ENCODE data around the gene BACE2. TPM values are rescaled to one million over a fixed set of nuclear protein-coding genes. Genes with fewer than 3 reads are reported as not detected.

The BACE2 gene
- total RNA-seq, 1 experiment from 2014 or later = 21.3 TPM

GRCh38 chr21:41325138-41325912 lies 157.4 kb downstream of the BACE2 start:
- peaks cover 19% of the 10 kb centered on the region for H3K27me3 Mint-ChIP-seq (ENCODE audit: insufficient read depth, unreplicated experiment)
- intact Hi-C loops (cut with micrococcal nuclease) = no loop called here
- H3K36me3 Mint-ChIP-seq (ENCODE audit: insufficient read depth, unreplicated experiment) = no peaks in the 10 kb centered on the region
- no peak for DNase-seq (ENCODE audit: unreplicated experiment)
- H3K9me3 Mint-ChIP-seq (ENCODE audit: unreplicated experiment) = no peaks in the 10 kb centered on the region
- BruUV-seq (replicated peaks) = no TSS peak
- H3K27ac Mint-ChIP-seq (ENCODE audit: low read depth, unreplicated experiment) = no peak overlapping the region
- ChIA-PET CTCF (no interaction called here), POLR2A (no interaction called here)
- no peak for TF ChIP-seq CTCF (IDR thresholded peaks at IDR 0.05; ENCODE audit: unreplicated experiment)
- no peaks in the 10 kb centered on the region for H3K4me1 Mint-ChIP-seq (ENCODE audit: insufficient read depth, unreplicated experiment)
- no peak overlapping the region for H3K4me3 Mint-ChIP-seq (ENCODE audit: unreplicated experiment)

- CTCF ChIA-PET = no interaction called here
These were observed 158.6 kb downstream of the BACE2 start for GRCh38 chr21:41326414-41327080.

GRCh38 chr21:41327753-41328152 lies 159.8 kb downstream of the BACE2 start:
- Mint-ChIP-seq H3K9me3 (ENCODE audit: unreplicated experiment) (no peaks in the 10 kb centered on the region), H3K4me1 (ENCODE audit: insufficient read depth, unreplicated experiment) (no peaks in the 10 kb centered on the region), H3K27ac (ENCODE audit: low read depth, unreplicated experiment) (no peak overlapping the region), H3K36me3 (ENCODE audit: insufficient read depth, unreplicated experiment) (no peaks in the 10 kb centered on the region), H3K27me3 (ENCODE audit: insufficient read depth, unreplicated experiment) (peaks cover 26% of the 10 kb centered on the region), H3K4me3 (ENCODE audit: unreplicated experiment) (no peak overlapping the region)
- no peak for TF ChIP-seq CTCF (IDR thresholded peaks at IDR 0.05; ENCODE audit: unreplicated experiment)
- no peak for DNase-seq (ENCODE audit: unreplicated experiment)
- POLR2A ChIA-PET = no interaction called here
- intact Hi-C loops (cut with micrococcal nuclease) = no loop called here
- CTCF ChIA-PET = interaction anchor here (0.7 kb wide), 1 partner anchor 571 kb away, joined by 3 read pairs; no protein-coding TSS in a partner anchor
- BruUV-seq (replicated peaks) = no TSS peak

More at GRCh38 chr21:41326414-41327080, 158.6 kb downstream of the BACE2 start:
- H3K27me3 Mint-ChIP-seq (ENCODE audit: insufficient read depth, unreplicated experiment) = peaks cover 22% of the 10 kb centered on the region
- no TSS peak for BruUV-seq (replicated peaks)
- H3K27ac Mint-ChIP-seq (ENCODE audit: low read depth, unreplicated experiment) = no peak overlapping the region
- POLR2A ChIA-PET = interaction anchor here (0.6 to 0.7 kb wide), 3 partner anchors 61 to 1018 kb away, joined by 3 to 5 read pairs (median 3); no protein-coding TSS in a partner anchor
- intact Hi-C loops (cut with micrococcal nuclease) = no loop called here
- DNase-seq (ENCODE audit: unreplicated experiment) = no peak
- no peaks in the 10 kb centered on the region for H3K9me3 Mint-ChIP-seq (ENCODE audit: unreplicated experiment)
- H3K4me3 Mint-ChIP-seq (ENCODE audit: unreplicated experiment) = no peak overlapping the region
- no peaks in the 10 kb centered on the region for H3K36me3 Mint-ChIP-seq (ENCODE audit: insufficient read depth, unreplicated experiment)
- no peak for TF ChIP-seq CTCF (IDR thresholded peaks at IDR 0.05; ENCODE audit: unreplicated experiment)
- H3K4me1 Mint-ChIP-seq (ENCODE audit: insufficient read depth, unreplicated experiment) = no peaks in the 10 kb centered on the region

- ChIA-PET POLR2A (no interaction called here), CTCF (no interaction called here)
- H3K36me3 Mint-ChIP-seq (ENCODE audit: insufficient read depth, unreplicated experiment) = no peaks in the 10 kb centered on the region
- intact Hi-C loops (cut with micrococcal nuclease) = no loop called here
- BruUV-seq (replicated peaks) = no TSS peak
- no peak for DNase-seq (ENCODE audit: unreplicated experiment)
- H3K9me3 Mint-ChIP-seq (ENCODE audit: unreplicated experiment) = peaks cover 10% of the 10 kb centered on the region
- peaks cover 37% of the 10 kb centered on the region for H3K27me3 Mint-ChIP-seq (ENCODE audit: insufficient read depth, unreplicated experiment)
- no peak overlapping the region for H3K27ac Mint-ChIP-seq (ENCODE audit: low read depth, unreplicated experiment)
- no peak for TF ChIP-seq CTCF (IDR thresholded peaks at IDR 0.05; ENCODE audit: unreplicated experiment)
- H3K4me1 Mint-ChIP-seq (ENCODE audit: insufficient read depth, unreplicated experiment) = no peaks in the 10 kb centered on the region
- no peak overlapping the region for H3K4me3 Mint-ChIP-seq (ENCODE audit: unreplicated experiment)
These were observed 161.0 kb downstream of the BACE2 start for GRCh38 chr21:41328660-41329607.
